ENCODE measurements around the gene DHRS7B.
"Not testable (repeated sequence)": the region's sequence is repeated elsewhere in the genome, so short reads cannot be mapped to it uniquely, and the experiment has no call there.

DHRS7B gene

GRCh38 chr17:21113049-21113690, 13.6 kb upstream of the DHRS7B start:
- DNase-seq (ENCODE audit: low read depth): no peak

GRCh38 chr17:21113716-21114115, 13.0 kb upstream of the DHRS7B start:
- no peak for TF ChIP-seq CTCF (conservative IDR thresholded peaks at IDR 0.05; ENCODE audit: low read depth, low read length)
- no peak overlapping the region for H3K4me3 ChIP-seq (ENCODE audit: low read depth, low read length)
- no peak for DNase-seq (ENCODE audit: low read depth)

More at GRCh38 chr17:21113049-21113690, 13.6 kb upstream of the DHRS7B start:
- no peak for TF ChIP-seq CTCF (conservative IDR thresholded peaks at IDR 0.05; ENCODE audit: low read depth, low read length)
- no peak overlapping the region for H3K4me3 ChIP-seq (ENCODE audit: low read depth, low read length)

GRCh38 chr17:21114791-21115190, 12.0 kb upstream of the DHRS7B start:
- DNase-seq (ENCODE audit: low read depth); H3K4me3 ChIP-seq (ENCODE audit: low read depth, low read length): not testable (repeated sequence)

- DNase-seq (ENCODE audit: low read depth): peak; percentile 78
- TF ChIP-seq CTCF (conservative IDR thresholded peaks at IDR 0.05; ENCODE audit: low read depth, low read length): peak; percentile 96
- no peak overlapping the region for H3K4me3 ChIP-seq (ENCODE audit: low read depth, low read length)
These were observed 7.4 kb upstream of the DHRS7B start for GRCh38 chr17:21119247-21119918.

- no peak for TF ChIP-seq CTCF (conservative IDR thresholded peaks at IDR 0.05; ENCODE audit: low read depth, low read length)
- no peak for DNase-seq (ENCODE audit: low read depth)
- H3K4me3 ChIP-seq (ENCODE audit: low read depth, low read length): no peak overlapping the region
These were observed 6.9 kb upstream of the DHRS7B start for GRCh38 chr17:21119919-21120249.

DNA sequence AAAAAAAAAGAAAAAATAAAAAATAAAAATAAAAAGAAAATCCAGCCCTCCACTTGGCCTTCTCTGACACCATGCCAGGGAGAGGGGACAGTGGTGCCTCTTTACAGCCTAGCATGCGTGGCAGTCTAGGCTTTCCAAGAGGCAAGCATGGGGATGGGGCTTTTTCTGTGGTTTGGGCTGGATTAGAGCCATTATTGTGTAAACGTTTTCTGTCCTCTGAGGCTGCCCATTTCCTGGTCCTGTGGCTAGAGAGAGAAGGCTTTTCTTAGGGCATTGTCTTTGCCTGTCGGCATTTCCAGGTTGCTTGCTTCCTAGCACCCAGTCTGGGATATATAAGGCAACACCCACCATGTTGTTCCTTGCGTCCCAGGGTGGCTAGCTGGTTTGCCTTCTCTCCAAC, 2.7 kb upstream of the DHRS7B start:
- no peak overlapping the region for H3K4me3 ChIP-seq (ENCODE audit: low read depth, low read length)
- TF ChIP-seq CTCF (conservative IDR thresholded peaks at IDR 0.05; ENCODE audit: low read depth, low read length): no peak
- DNase-seq (ENCODE audit: low read depth): no peak

DNA sequence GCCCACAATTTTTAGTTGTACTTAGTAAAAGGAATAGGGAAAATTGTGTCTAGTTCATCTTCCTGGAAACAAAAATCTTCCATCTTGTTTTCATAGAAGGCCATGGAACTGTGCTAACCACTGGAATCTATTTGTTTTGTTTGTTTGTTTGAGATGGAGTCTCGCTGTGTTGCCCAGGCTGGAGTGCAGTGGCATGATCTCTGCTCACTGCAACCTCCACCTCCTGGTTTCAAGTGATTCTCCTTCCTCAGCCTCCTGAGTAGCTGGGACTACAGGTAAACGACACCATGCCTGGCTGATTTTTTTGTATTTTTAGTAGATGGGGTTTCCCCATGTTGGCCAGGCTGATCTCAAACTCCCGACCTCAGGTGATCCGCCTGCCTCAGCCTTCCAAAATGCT, 2.2 kb upstream of the DHRS7B start:
- DNase-seq (ENCODE audit: low read depth); H3K4me3 ChIP-seq (ENCODE audit: low read depth, low read length): not testable (repeated sequence)

- no peak overlapping the region for H3K4me3 ChIP-seq (ENCODE audit: low read depth, low read length)
- no peak for TF ChIP-seq CTCF (conservative IDR thresholded peaks at IDR 0.05; ENCODE audit: low read depth, low read length)
- DNase-seq (ENCODE audit: low read depth): no peak
These were observed 902 bp upstream of the DHRS7B start for GRCh38 chr17:21125862-21126261.
